ENCODE measurements around the gene ZMIZ1.

DNA sequence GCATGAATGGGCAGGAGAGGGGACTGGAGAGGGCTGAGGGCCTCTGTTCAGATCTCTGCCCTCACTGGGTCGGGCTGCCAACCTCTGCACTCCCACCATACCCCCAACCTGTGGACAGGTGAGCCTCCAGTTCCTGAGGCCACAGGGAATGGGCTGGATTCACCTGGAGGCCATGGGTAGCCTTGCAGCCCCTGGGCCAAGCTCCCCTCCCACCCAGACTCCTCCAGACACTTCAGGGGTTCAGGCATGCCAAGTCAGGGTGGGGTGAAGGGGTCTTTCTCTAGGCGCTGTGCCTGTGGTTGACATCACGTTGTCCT is 80.5 kb downstream of the ZMIZ1 start:
- TF ChIP-seq CTCF (conservative IDR thresholded peaks at IDR 0.05; ENCODE audit: low read depth, low read length) (no peak), EZH2 (IDR thresholded peaks at IDR 0.05; ENCODE audit: borderline replicate concordance, low read depth, low read length, poor library complexity, severe bottlenecking) (no peak)
